K562 (cell line): ENCODE data around the gene FUT6. TPM values are rescaled to one million over a fixed set of nuclear protein-coding genes. Genes with fewer than 3 reads are reported as not detected.

Experiments used
- ARID2 ChIP-seq: fragments of 450-650 bp; IDR thresholded peaks from 2 replicates; pipeline ENCODE4 v1.6.1; 2017; ENCODE audit warnings: antibody characterized with exemption, mild to moderate bottlenecking
- ARID4B ChIP-seq: sonication (generic); formaldehyde crosslinking; IDR thresholded peaks from 2 replicates; pipeline ENCODE4 v1.8.0; 2022; ENCODE audit warnings: mild to moderate bottlenecking, missing genetic modification reagents
- CGGBP1 ChIP-seq: fragments of 250-450 bp; sonication (Bioruptor Pico); IDR thresholded peaks from 2 replicates; pipeline ENCODE4 v1.9.0; 2021; ENCODE audit warnings: mild to moderate bottlenecking
- ETV6 ChIP-seq, 3 experiments: fragments of 150-350 bp in 1 of 3; sonication (generic) in 1 of 3; formaldehyde crosslinking in 1 of 3; IDR thresholded peaks; 2 replicates each; pipeline versions ENCODE4 v1.6.1 to v1.8.0; 2014 to 2022; ENCODE audit warnings: borderline replicate concordance in 2 of 3, low read depth in 2 of 3, antibody characterized with exemption in 1 of 3, low read length in 1 of 3, mild to moderate bottlenecking in 1 of 3, missing genetic modification reagents in 1 of 3
- FOS ChIP-seq: IDR thresholded peaks from 3 replicates; pipeline ENCODE4 v1.6.1; 2011; ENCODE audit not compliant: insufficient read length; ENCODE audit errors: extremely low read depth
- FOXA3 ChIP-seq, 2 experiments: fragments of 450-650 bp in 1 of 2; sonication (generic) in 1 of 2; formaldehyde crosslinking; IDR thresholded peaks in 1 of 2; conservative IDR thresholded peaks in 1 of 2; 2 replicates each; pipeline versions ENCODE4 v1.4.0 to v1.8.0; 2020 to 2022; ENCODE audit warnings: mild to moderate bottlenecking in 2 of 2, missing genetic modification reagents in 1 of 2
- HNRNPK ChIP-seq: fragments of 200-400 bp; formaldehyde crosslinking; IDR thresholded peaks from one replicate; pipeline ENCODE4 v1.6.1; 2018; ENCODE audit warnings: mild to moderate bottlenecking, low read depth, low read length; ENCODE audit not compliant: poor library complexity, severe bottlenecking
- KAT8 ChIP-seq: fragments of 450-650 bp; IDR thresholded peaks from 2 replicates; pipeline ENCODE4 v1.6.1; 2016; ENCODE audit warnings: low read depth, mild to moderate bottlenecking
- MXI1 ChIP-seq: IDR thresholded peaks from 2 replicates; pipeline ENCODE4 v1.6.1; 2011; ENCODE audit warnings: low read depth, mild to moderate bottlenecking, improper control_type of control experiment, low read length
- NCOA6 ChIP-seq: fragments of 450-650 bp; IDR thresholded peaks from 2 replicates; pipeline ENCODE4 v1.6.1; 2017; ENCODE audit warnings: mild to moderate bottlenecking
- RAD21 ChIP-seq, 2 experiments: fragments of 250-450 bp in 1 of 2; fragments of 450-650 bp in 1 of 2; sonication (Bioruptor Pico) in 1 of 2; formaldehyde crosslinking in 1 of 2; IDR thresholded peaks in 1 of 2; conservative IDR thresholded peaks in 1 of 2; 2 replicates each; pipeline versions ENCODE4 v1.4.0 to v1.8.0; 2020 to 2022; ENCODE audit warnings: mild to moderate bottlenecking in 2 of 2, moderate library complexity in 1 of 2
- SRF ChIP-seq, 2 experiments: fragments of 250-450, 450-650 bp in 1 of 2; sonication (Bioruptor Pico) in 1 of 2; sonication (generic) in 1 of 2; formaldehyde crosslinking; IDR thresholded peaks; 2 replicates each; pipeline versions ENCODE4 v1.5.0 to v1.5.1; 2020 to 2022; ENCODE audit warnings: mild to moderate bottlenecking in 1 of 2, missing genetic modification reagents in 1 of 2
- ZNF124 ChIP-seq: sonication (generic); formaldehyde crosslinking; IDR thresholded peaks from 2 replicates; pipeline ENCODE4 v1.8.1; 2022; ENCODE audit warnings: missing genetic modification reagents
- ZNF347 ChIP-seq: fragments of 450-650 bp; formaldehyde crosslinking; IDR thresholded peaks from 2 replicates; pipeline ENCODE4 v1.4.0; 2020; ENCODE audit warnings: low read depth, mild to moderate bottlenecking, moderate library complexity
- polyA plus RNA-seq, 8 experiments: library from polyadenylated mRNA; depleted of rRNA in 4 of 8; stranded (reverse) in 5 of 8; unstranded in 3 of 8; fragments of >200 nt; fragmentation: Nextera tagmentation in 2 of 8; fragmentation: Illumina TruSeq in 1 of 8; extraction: Ambion mirVana in 2 of 8; extraction: Trizol in 1 of 8; gene quantifications; 2 replicates each; pipeline versions ENCODE4 v1.2.1 to v1.2.3, GENCODE V29; 2011 to 2014; ENCODE audit warnings: inconsistent platforms in 1 of 8, missing spikeins in 1 of 8
- total RNA-seq, 7 experiments: library from RNA; depleted of rRNA in 6 of 7; stranded (reverse); fragments of >200 nt in 6 of 7; fragmentation: Illumina TruSeq in 2 of 7; extraction: Trizol in 2 of 7; gene quantifications; 2 replicates each; pipeline versions ENCODE4 v1.2.1 to v1.2.3, GENCODE V29; 2011 to 2021; ENCODE audit warnings: low replicate concordance in 1 of 7
- TF ChIP-seq, protein P1 (sequence below): fragments of 250-450 bp; sonication (Bioruptor Pico); IDR thresholded peaks from 2 replicates; pipeline ENCODE4 v1.4.0; 2020

Gene FUT6
- total and polyA plus RNA-seq, 9 of the 15 experiments (the other 6 are each of a cell fraction or from before 2014, with no cell fraction given): 0.04 TPM; not detected in 8

DNA sequence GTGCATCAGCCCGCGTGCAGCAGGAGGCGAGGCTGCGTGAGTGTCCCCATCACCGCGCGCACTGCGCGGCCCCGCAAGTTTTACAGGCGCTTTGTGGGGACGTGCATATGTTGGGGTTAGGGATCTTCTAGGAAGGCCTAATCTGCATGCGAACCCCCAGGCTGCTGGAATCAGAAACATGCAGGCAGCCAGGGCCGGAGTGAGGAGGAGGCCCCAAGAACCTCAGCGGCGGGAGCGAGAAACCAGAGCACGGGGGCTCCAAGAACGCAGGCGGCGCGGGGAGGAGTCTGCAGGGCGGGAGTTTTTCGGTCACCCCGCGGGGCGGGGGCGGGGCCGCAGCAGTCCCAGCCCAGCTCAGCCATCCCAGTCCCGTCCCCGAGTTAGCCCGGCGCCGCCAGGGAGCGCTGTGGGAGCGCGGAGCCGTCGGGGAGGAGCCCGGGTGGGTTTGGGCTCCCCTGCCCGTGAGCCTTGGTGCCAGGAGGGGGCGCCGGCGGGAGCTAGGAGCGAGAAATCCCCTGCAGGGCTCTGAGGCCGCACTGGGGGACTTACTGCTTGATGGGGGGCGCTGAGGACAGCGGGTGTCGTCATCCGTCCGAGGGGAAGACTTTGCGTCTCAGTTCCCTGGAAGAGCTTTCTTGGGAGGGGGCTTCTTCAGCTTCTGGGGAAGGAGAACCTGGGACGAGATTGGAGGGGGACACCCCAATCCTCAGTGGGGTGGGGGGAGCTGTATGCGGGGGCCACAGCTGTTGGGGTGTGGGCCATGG is 35.6 kb downstream of the FUT6 start (continued):
- TF ChIP-seq, protein P1, sequence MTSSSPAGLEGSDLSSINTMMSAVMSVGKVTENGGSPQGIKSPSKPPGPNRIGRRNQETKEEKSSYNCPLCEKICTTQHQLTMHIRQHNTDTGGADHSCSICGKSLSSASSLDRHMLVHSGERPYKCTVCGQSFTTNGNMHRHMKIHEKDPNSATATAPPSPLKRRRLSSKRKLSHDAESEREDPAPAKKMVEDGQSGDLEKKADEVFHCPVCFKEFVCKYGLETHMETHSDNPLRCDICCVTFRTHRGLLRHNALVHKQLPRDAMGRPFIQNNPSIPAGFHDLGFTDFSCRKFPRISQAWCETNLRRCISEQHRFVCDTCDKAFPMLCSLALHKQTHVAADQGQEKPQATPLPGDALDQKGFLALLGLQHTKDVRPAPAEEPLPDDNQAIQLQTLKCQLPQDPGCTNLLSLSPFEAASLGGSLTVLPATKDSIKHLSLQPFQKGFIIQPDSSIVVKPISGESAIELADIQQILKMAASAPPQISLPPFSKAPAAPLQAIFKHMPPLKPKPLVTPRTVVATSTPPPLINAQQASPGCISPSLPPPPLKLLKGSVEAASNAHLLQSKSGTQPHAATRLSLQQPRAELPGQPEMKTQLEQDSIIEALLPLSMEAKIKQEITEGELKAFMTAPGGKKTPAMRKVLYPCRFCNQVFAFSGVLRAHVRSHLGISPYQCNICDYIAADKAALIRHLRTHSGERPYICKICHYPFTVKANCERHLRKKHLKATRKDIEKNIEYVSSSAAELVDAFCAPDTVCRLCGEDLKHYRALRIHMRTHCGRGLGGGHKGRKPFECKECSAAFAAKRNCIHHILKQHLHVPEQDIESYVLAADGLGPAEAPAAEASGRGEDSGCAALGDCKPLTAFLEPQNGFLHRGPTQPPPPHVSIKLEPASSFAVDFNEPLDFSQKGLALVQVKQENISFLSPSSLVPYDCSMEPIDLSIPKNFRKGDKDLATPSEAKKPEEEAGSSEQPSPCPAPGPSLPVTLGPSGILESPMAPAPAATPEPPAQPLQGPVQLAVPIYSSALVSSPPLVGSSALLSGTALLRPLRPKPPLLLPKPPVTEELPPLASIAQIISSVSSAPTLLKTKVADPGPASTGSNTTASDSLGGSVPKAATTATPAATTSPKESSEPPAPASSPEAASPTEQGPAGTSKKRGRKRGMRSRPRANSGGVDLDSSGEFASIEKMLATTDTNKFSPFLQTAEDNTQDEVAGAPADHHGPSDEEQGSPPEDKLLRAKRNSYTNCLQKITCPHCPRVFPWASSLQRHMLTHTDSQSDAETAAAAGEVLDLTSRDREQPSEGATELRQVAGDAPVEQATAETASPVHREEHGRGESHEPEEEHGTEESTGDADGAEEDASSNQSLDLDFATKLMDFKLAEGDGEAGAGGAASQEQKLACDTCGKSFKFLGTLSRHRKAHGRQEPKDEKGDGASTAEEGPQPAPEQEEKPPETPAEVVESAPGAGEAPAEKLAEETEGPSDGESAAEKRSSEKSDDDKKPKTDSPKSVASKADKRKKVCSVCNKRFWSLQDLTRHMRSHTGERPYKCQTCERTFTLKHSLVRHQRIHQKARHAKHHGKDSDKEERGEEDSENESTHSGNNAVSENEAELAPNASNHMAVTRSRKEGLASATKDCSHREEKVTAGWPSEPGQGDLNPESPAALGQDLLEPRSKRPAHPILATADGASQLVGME (CRISPR knock-in tag): no peak
- TF ChIP-seq KAT8 (no peak), MXI1 (0 out of 2 replicates have a peak, but pooled peaks have one; percentile 44), ARID2 (peak; percentile 75), FOXA3 (CRISPR knock-in tag; conservative IDR thresholded peaks at IDR 0.05 in 1 of 2, IDR thresholded peaks at IDR 0.05 in 1 of 2) (peak in 1 of 2 experiments; percentile 97; a peak in 2 of 4 replicates), ARID4B (CRISPR knock-in tag) (peak; percentile 80), RAD21 (CRISPR knock-in tag; conservative IDR thresholded peaks at IDR 0.05 in 1 of 2, IDR thresholded peaks at IDR 0.05 in 1 of 2) (peak; percentile 91 to 96), ZNF347 (CRISPR knock-in tag) (no peak), CGGBP1 (no peak), SRF (CRISPR knock-in tag; IDR thresholded peaks at IDR 0.05) (peak in 1 of 2 experiments; percentile 73; a peak in 1 of 4 replicates), ETV6 (IDR thresholded peaks at IDR 0.05; ENCODE audit: borderline replicate concordance in 1 of 2, low read depth in 2 of 2, low read length in 1 of 2) (no peak), ETV6 (CRISPR knock-in tag; IDR thresholded peaks at IDR 0.05; ENCODE audit: borderline replicate concordance) (peak; percentile 99; the same call in 1 of the 2 replicates), NCOA6 (peak; percentile 89), HNRNPK (peak; percentile 26), ZNF124 (peak; percentile 23; the same call in 1 of the 2 replicates), FOS (no peak)
